GM12875 (cell line): ENCODE measurements around the gene RBP7.

Experiments
- H3K4me3 ChIP-seq: one replicate; pipeline ENCODE4 v1.5.1; 2011; ENCODE audit warnings: low read depth, low read length, control low read depth
- CTCF ChIP-seq: IDR thresholded peaks from 2 replicates; pipeline ENCODE4 v1.5.1; 2011; ENCODE audit warnings: low read depth, mild to moderate bottlenecking, control low read depth, inconsistent platforms, low read length, moderate library complexity, borderline replicate concordance; ENCODE audit not compliant: insufficient read depth

The RBP7 gene

GRCh38 chr1:10060311-10061100 lies 63.5 kb downstream of the RBP7 start:
- H3K4me3 ChIP-seq = no peak overlapping the region
- TF ChIP-seq CTCF = no peak

GRCh38 chr1:10061276-10061675 lies 64.2 kb downstream of the RBP7 start:
- no peak for TF ChIP-seq CTCF
- no peak overlapping the region for H3K4me3 ChIP-seq

- TF ChIP-seq CTCF = no peak
- no peak overlapping the region for H3K4me3 ChIP-seq
These were observed 66.8 kb downstream of the RBP7 start for GRCh38 chr1:10063878-10064277.

GRCh38 chr1:10064416-10065343 lies 67.7 kb downstream of the RBP7 start:
- TF ChIP-seq CTCF = no peak
- no peak overlapping the region for H3K4me3 ChIP-seq

GRCh38 chr1:10065344-10065685 lies 68.3 kb downstream of the RBP7 start:
- no peak overlapping the region for H3K4me3 ChIP-seq
- no peak for TF ChIP-seq CTCF
